Stimulated activated CD4-positive, alpha-beta T cell treated with anti-CD3 and anti-CD28 coated beads, Interleukin-12 subunit alpha, Interleukin-12 subunit beta, amount 100 ng/mL, for 4 hours (primary cell): ENCODE data around the gene ROBO2.

Source experiments
- DNase-seq: peaks from one replicate; pipeline ENCODE4 v3.0.0-alpha.2; 2020

ROBO2 gene

DNA sequence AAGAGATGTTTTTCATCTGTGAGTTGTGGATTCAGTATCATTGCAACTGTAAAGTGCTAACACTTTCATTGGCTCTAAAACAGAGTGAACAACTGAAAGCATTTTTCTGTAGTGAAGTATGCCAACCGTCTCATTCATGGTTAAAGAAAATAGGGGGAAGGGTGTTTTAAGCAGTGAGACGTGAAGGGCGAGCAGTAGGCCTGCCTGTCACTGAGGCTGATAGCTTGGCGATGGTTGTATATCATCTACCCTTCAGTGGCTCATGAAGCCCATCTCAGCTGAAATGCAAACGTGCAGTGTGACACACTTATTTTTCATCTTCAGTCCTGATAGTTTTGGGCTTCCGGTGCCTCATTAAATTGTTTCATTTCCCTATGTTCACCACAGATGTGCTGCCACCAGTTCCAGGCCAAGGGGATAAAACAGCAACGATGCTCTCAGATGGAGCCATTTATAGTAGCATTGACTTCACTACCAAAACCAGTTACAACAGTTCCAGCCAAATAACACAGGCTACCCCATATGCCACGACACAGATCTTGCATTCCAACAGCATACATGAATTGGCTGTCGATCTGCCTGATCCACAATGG, 562.0 kb downstream of the ROBO2 start:
- DNase-seq, result no peak

DNA sequence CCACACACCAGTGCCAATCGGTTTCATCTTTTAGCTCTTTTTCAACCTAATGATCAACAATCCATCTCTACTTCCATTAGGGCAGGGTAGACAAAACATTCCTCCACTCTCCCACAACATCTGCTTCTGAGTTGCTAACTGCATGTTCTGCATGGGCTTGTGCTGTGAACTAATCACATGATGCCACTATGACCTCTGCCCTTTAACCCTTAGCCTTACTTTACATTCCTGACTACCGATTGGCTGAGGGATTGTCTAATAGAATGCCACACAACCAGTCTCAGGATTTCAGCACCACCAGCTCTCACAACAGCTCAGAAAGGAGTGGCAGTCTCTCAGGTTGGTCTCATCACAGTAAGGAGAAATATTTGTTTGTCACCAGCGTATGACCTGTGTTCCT, 562.8 kb downstream of the ROBO2 start:
- DNase-seq, result no peak

DNA sequence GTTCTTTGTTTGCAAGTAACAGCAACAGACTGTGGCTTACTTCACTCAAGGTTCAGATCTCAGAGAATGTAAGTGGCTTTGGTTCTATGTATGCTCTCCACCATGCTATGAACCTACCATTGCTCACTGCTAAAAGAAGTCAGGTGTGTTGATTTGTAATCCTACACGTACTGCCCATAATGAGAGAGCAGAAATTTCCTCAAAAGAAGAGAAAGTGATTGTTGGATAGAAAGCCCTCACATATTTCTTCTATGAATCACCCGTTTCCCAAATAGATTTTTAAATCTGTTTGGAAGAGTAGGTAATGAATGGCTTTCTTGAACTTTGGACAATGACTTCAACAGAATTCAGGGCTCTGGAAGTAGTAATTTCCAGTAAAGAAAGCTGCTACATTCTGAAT, 565.4 kb downstream of the ROBO2 start:
- DNase-seq, result no peak

DNA sequence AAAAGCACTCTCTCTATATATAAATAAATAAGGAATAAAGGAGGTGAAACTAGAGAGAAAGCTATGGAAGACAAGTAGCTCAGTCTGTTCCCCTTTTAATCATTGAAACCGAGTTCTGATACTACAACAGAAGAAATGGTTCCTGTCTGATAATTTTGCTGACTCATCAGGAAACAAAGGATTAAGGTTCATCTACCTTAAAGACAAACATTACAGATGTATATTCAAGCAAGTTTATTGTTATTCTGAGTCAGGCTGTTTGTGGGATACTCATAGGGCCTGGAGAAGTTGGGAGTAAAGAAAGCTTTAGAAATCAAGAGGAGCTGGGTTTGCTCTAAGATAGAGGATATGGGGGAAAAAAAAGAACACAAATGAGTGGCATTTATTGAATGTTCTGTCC, 566.0 kb downstream of the ROBO2 start:
- no peak for DNase-seq

DNA sequence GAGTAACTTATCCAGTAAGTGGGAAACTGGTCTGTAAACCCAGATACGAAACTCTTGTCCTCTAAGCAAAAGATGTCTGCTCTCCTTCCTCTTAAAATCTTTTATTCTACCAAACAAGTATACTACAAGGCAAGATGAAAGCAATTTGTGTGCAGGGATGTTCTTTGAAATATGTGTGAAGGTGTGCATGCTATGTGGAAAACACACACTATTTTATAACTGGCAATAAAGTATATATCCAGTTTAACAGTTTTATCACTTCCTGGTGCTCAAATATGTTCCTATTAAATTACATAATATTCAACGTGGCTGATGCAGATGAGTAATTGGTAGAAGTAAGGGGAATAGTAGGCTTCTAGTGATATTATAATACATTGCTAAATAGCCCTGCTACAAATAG, 566.5 kb downstream of the ROBO2 start:
- DNase-seq, result no peak

DNA sequence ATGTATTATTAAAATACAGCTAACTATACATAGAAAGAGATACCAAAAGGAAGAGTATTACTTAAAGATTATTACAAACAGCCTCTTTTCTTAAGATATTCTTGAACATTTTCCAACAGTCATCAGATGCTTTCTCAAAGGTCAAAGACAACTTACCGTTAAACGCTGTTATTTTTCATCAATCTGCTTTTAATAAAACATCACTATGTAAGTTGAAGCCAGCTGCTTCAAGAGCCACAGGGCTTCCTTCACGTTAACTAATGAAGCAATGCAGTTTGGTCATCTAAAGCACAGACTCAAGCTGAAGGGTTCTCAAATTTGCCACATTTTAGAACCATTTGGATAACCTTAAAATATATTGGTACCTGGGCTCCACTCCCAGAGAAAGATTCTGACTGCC, 578.8 kb downstream of the ROBO2 start:
- DNase-seq, result no peak

DNA sequence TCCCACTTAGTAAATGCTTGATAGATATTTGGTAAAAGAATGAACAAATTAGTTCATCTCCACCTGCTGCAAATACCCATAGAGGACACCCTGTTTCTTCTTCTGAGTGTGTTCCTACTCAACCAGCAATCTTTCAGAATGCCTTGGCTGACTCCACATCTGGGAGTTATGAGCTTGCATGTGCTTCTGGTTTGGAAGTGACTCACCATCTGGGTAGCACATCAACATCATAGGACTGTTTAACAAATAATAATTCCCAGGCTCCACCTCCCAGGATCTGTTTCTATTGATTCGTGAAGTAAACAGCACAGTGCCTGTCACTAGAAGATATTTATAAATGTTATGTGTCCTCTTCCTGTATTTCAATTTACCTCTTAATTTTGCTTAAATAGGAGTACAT, 580.1 kb downstream of the ROBO2 start:
- DNase-seq, result no peak

- no peak for DNase-seq
These were observed 583.6 kb downstream of the ROBO2 start for GRCh38 chr3:77623500-77623899.

DNA sequence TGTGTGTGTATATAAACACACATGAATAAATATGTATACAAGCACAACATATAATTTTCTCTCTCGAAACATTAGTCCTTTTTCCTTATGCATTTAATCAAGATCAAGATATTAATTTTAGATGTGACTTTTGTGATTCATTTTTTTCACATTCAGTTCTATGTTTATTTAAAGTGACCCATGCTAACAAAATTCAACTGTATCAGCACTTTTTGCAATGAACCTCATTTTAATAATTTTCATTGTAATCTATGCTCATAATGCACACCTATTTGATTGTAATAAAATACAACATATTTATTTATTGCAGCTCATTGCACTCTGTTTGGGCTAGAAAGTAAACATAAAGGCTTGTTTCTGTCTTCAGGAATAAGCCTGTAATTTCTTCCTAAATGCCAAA, 586.3 kb downstream of the ROBO2 start:
- no peak for DNase-seq

DNA sequence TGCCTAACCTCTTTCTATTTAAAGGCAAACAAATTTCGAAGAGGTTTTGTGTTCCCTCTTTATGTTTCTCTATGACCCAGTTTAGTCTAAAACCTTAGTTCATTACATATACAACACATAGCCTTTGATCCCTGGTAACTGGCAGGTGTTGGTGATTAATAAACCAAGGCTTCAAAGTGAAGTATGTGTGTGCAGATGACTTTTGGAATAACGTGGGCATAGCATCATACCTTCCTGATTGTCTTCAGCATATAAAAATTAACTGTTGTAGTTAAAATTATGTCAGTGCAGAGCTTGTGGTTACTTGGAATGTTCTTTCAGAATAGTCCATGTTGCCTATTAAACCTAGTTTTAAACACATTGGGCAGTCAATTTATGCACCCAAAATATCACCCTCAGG, 608.3 kb downstream of the ROBO2 start:
- DNase-seq, result no peak

DNA sequence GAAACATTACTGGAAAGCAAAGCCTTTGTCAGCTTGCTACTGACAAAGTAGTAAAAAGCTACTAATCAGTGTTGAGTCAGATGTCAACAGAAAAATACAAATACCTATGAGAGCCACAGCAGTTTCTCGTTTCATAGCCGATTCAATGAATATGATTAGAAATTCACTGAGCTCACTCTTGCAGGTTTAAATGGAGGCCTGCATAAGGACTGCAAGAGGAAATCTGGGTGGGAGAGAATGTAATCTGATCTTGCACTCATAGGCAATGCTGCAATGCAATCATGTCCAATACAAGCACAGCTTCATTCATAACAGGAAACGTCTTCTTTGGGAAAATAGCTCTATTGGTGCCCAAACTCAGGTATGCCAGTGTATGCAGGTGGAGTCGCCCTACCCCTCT, 608.8 kb downstream of the ROBO2 start:
- no peak for DNase-seq

DNA sequence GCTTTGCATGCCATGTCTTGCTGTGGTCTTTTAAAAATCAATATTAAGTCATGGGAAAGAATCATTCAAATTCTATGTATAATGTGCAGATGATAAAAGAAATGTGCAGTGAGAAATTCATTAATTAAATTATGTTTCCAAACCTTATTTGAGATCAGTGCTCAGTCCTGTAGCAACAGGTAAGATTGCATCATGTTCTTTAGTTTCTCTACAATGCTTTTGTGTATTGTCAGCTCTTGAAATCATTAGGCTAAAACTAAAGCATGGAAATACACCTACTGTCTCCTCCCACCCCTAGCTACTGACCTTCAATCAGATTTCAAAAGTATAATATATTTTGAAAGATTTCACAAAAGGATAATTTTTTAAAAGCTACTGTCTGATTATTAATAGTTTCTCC, 612.7 kb downstream of the ROBO2 start:
- no peak for DNase-seq

DNA sequence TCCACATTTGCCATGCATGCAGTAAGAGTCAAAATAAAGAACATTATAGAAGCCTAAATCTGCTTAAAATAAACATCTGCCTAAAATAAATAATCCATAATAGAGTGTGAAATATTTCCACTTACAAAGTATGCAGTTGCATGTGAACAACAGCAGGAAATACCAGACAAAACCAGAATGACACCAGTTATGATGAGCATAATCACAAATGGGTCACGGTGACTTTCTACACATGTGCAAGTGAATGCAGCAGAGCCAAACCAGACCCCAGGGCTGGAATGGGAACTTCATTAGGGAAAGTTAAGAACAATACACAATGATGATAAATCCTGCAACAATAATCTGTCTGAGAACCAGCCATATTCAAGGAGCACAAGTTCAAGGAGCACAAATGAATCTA, 615.5 kb downstream of the ROBO2 start:
- DNase-seq, result no peak

- DNase-seq, result no peak
These were observed 620.8 kb downstream of the ROBO2 start for GRCh38 chr3:77660718-77661117.

GRCh38 chr3:77667901-77668300, 628.0 kb downstream of the ROBO2 start:
- DNase-seq, result no peak

DNA sequence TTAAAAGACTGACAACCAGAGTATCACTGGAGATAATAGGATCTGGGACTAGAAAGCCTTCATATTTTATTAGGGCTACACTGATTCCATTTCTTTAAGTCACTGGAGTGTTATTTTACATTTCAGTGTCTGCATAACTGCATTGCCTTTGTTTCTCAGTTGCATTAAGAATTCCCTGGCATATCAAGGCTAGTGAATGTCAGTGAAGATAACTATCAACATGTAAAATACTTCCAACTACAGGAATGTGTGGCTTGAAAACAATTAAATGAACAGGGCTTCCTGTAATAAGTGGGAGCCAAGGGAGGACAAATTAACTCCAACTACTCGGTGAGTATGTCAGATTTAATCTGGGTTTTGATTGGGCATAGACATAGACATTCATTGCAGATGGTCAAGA, 628.5 kb downstream of the ROBO2 start:
- no peak for DNase-seq

GRCh38 chr3:77672016-77672415, 632.1 kb downstream of the ROBO2 start:
- no peak for DNase-seq

DNA sequence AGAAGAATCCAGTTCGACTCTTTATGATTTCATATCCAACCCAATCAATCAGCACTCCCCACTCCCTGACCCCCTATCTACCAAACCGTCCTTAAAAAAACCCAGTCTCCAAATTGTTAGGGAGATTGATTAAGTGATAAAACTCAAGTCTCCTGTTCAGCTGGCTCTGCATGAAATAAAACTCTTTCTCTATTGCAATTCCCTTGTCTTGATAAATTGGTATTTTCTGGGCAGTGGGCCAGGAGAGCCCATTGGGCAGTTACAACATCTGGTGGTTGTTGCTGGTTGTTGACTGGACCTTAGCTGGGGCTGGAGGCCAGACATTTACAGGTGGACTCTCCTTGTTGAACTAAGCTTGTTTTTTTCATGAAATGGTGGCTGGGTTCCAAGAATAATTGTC, 642.3 kb downstream of the ROBO2 start:
- no peak for DNase-seq

DNA sequence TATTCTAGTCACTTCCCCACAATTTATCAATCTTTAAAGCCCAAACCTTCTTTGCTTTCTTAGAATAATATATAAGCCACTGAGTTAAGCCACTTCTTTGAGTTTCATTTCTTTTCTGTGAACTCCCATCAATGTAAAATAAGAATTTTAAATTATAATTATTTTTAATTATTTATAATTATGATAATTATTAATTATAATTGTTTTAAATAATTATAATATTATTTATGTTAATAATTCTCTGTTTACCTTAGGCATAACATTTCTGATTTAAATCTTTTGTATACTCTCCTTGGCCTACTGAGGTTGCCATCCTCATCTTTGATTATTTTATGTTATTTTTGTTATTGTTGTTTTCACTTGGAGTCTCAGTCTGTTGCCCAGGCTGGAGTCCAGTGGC, 644.2 kb downstream of the ROBO2 start:
- DNase-seq, result no peak

DNA sequence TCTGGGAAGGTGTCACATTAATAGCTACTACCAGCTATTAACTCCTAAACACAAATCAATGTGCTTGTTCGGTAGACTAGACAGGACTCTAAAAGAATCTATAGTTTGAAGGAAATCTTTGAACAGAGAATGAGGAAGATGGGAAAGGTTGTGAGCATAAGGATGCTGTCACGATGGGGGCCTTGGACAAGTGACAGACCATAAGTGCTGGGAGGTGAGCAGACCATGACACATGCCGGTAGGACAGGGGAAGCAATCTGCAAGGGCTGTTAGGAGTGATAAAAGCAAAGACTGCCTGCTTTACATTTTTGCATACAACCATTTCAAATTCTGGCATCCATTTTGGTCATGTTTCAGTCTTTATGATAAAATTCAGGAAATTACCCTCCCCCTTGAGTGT, 645.8 kb downstream of the ROBO2 start:
- DNase-seq, result no peak

DNA sequence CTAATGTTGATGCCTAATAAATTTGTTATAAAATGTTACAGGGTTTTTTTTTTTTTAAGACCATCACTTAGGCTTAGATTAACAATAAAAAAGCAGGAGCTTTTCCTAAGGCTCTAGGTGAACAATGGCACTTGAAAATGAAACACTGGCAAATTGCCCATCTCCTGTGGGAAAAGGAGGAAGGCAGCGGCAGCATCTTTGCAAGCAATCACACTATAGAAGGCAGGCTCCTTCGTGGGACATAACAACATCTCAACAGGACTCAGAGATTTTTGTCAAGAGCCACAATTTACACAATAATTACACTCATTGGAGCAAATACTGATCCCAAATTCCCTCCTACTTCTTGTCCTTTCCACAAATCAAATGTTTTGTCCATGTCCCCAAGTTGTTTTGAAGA, 646.7 kb downstream of the ROBO2 start:
- DNase-seq, result no peak

- no peak for DNase-seq
These were observed 647.6 kb downstream of the ROBO2 start for GRCh38 chr3:77687545-77687944.

- DNase-seq, result no peak
These were observed 650.5 kb downstream of the ROBO2 start for GRCh38 chr3:77690284-77690845.

GRCh38 chr3:77693147-77693546, 653.2 kb downstream of the ROBO2 start:
- no peak for DNase-seq

DNA sequence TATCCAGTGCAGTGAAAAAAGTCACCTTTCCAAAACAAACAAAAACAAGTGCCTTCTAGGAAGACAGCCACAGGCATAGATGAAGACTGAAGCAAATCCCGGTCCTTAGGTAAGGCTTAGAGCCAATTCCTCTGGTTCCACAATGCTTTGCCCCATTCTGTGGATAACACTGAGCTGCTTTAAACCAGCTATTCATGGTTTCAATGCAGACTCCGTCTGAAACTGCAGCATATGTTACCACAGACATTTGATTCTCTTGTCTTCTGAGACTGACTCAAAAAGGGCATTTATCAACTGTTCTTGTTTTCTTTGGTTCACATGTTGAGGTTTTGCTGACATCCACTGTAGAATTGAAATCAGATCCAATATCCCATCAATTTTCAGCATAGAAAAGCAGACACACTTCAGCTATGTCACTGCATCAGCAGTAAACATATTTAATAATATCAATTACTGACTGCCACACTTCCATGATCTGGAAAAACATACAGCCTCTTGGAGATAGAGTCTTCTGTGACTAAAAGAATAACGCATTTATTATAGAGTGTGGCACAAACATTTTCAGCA, 659.3 kb downstream of the ROBO2 start:
- no peak for DNase-seq
